NCI-H2196 (cell line): ENCODE data around the gene SEC16A.

Experiments used
- DNase-seq: peaks from one replicate; lab custom pipeline; 2025; ENCODE audit not compliant: unreplicated experiment; lab: John Stamatoyannopoulos, UW

Gene SEC16A

DNA sequence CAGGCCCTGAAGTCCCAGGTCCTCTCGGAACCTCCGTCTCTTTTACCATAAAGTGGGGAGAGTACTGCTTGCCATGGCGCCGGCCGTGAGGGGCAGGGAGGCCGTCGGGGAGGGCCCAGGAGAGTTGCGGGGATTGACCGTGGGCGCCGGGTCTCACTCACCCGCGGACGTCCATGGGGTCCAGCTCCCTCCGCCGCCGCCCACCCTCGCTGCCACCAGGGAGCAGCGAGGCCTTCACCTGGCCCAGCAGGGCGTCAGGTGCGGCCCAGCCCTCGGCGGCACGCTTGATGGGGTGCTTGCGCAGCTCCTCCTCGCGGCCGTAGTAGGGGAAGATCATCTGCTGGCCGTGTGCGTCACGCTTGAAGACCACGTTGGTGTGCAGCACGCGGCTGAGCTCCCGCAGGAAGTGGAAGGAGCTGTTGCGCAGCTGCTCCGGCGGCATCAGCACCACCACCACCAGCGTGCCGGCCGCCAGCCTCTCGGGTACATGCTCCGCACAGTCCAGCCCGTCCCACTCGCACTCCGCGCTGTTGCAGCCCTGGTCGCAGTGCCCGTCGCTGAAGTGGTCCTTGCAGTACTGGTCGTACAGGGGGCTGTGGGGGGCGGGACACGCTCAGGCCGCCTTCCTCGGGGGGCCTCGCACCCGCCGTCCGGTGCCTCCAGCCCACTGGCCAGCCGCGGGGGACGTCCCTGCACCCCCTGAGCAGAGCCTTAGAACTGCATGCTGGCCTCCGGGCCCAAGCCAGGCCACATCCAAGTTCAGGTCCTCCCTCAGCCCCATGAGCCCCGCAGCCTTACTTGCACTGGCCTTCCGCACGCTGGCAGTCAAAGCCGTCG is 21.9 kb upstream of the SEC16A start:
- DNase-seq = no peak

DNA sequence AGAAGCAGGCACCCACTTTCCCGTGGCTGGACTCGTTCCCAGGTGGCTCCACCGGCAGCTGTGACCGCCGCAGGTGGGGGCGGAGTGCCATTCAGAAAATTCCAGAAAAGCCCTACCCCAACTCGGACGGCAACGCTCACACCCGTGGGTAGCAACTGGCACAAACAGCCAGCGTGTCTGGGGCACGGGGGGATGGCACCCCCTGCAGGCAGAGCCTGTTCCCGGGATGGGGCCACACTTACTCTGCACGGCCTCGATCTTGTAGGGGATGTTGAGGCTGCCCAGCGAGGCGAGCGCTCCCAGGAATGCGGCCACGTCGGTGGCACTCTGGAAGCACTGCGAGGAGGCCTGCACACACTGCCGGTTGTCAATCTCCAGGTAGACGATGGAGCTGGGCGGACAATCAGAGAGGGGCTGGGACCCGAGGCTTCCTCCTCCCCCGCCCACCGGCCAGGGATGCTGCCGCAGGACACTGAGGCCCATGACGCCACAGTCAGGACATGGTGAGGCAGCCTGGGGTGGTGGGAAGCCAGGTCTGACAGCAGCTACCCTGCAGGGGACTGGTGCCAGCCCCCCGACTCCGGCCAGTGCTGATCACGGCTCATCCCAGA is 20.2 kb upstream of the SEC16A start:
- no peak for DNase-seq

DNA sequence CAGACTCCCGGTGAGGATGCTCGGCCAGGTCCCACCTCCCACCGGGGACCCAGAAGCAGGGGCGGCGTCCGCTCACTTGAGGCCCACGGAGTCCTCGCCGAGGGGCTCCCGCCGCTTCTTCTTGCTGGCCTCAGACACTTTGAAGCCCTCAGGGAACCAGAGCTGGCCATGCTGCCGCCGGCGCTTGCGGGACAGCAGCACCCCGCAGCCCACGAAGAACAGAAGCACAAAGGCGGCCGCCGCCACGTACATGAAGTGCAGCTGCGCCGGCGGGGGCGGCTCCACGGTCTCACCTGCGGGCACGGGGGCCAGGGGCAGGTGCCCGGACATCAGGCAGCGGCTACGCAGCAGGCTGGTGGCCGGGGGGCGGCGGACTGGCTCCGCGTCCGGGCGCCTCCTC is 19.4 kb upstream of the SEC16A start:
- DNase-seq = no peak

DNA sequence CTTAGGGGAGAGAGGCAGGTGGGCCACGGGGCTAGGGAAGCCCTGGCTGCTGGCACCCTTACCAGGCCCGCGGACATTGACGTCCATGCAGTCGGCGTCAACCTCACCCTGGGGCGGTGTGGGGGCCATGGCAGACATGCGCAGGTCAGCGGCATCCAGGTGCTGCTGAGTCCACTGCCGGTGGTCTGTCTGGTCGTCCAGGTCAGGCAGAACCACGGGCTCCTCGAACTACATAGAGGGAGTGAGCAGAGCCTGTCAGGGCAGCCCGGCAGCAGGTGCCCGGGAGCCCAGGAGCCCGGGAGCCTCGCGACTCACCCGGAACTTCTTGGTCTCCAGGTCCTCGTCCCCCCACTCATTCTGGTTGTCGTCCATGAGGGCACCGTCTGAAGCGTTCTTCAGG is 18.8 kb upstream of the SEC16A start:
- DNase-seq = no peak

DNA sequence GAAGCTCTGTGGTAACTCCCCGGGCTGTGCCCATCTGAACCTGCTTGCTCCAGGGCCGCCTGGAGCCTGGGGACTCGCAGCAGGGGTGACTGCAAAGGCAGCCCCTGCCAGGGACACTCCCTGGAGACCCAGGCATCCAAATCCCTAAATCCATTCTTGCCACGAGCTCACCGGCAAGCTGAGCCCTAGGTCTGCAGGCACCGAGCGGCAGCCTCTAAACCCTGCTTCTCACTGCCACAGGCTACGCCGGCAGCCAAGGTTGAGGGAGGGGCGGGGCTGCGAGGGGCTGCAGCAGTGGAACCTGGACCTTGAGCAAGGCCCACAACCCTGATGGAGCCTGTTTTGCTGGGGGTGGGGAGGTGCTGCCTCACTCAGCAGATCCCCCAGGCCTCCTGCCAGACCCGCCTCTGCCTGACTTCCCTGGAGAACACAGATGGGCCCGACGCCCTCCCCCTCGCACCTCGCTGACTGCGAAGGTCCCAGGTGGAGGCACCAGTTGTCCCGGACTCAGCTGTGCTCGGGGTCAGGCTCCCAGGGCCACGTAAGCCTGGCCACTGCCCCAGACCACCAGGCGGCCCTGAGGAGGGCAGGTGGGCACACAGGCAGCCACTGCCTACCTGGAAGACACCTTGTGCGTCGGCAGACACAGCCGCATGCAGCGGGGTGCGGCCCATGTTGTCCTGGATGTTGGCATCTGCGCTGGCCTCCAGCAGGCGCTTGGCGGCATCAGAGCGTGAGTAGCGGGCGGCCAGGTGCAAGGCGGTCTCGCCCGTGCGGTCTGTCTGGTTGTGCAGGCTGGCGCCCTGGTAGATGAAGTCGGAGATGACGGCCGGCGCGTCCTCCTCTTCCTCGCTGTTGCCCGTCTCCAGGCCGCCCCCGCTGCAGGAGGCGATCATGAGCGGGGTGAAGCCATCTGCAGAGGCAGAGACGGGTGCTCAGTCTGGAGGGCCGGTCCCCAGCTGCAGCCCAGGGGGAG is 17.4 kb upstream of the SEC16A start:
- DNase-seq = no peak

DNA sequence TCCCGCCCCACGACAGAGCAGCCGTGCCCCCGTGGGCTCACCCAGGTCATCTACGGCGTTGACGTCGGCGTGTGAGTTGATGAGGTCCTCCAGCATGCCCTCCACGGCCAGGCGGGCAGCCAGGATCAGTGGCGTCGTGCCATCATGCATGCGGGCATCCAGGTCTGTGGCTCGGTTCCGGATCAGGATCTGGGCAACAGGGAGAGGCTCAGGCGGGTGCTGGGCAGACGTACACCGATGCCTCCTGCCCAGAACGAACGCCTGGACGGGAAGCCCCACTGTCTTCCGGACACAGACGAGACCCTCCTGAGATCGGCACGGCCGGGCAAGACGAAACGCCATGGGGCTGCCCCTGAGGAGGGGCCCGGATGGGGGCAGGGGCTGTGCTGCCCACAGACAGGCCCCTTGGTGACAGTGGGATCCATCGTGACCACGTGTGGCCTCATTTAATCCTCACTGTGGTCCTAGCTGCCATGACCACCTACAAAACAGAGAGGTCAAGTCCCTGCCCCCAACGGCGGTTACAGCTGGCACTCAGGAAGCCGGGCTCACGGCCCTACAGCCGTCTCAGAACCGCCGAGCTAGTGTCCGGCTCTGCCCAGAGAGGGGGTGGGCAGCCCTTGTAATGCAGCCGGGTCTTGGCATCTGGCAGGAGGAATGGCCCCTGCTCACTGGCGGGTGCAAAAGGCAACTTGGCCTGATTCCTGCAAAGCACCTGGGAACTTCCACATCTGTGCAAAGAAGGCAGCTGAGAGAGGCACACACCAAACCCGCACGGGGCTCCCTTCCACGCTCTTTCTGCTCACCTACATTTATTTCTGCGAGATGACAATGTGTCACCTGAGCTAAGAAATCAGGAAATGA is 16.5 kb upstream of the SEC16A start:
- no peak for DNase-seq

DNA sequence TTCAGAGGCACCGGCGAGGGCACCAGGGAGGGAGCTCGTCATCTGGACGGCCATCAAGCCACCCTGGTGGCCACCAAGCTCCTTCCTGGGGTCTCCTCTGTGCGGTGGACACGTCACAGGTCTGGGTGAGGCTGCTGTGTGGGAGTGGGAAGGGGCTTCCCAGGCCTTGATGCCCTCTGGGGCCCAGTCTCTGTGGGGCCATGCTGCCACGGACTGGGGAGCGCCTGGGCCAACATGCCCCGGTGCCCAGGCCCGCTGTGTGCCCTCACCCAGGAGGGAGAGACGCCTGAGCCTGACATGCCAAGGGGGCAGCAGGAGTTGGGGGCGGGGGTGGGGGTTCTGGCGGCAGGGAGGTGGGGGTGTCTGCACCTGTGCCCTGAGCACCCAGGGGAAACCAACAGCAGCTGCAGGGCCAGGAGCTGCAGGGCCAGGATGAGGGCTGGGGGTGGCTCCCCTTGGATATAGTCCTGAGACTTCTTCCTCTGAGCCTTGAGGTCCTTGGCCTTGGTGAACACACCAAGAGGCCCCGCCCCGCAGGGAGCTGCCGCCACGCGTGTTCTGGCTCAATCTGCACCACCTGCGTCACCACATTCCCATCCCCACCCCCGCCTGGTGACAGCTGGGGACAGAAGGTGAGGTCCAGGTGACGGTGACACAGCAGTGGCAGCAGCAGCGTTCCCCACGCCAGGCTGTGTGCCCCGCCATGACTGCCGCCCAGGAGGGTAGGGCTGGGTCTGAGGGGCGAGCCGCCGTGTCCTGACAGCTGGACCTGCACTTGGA is 15.3 kb upstream of the SEC16A start:
- DNase-seq = no peak

DNA sequence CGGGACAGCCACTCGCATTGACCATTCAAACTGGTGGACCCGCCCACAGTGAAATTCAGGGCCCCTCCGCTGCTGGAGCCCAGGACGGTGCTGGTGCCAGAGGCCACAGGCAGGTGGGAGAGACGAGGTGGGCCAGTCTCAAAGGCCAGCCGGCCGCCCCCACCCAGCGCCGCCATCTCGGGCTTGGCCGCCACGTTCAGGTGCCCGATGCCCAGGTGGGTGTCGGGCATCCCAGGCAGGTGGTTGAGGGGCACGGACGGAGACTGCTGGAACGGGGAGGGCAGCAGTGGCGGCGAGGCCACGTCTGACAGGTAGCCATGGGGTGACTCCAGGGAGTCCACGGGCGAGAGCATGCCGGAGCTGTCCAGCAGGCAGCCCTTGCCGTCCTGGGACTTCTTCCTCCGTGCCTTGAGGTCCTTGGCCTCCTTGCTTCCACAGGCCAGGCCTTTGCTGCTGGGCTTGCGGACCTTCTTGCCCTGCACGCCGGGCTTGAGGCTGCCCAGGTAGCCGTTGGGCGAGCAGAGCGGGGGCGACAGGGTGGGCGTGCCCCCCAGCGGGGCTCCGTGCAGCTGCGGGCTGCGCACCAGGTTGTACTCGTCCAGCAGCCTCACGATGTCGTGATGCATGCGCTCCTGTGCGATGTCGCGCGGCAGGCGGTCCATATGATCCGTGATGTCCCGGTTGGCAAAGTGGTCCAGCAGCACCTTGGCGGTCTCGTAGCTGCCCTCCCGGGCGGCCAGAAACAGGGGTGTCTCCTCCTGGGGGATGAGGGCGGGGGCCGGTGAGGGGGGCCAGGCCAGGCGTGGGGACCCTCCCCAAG is 14.2 kb upstream of the SEC16A start:
- DNase-seq = no peak

DNA sequence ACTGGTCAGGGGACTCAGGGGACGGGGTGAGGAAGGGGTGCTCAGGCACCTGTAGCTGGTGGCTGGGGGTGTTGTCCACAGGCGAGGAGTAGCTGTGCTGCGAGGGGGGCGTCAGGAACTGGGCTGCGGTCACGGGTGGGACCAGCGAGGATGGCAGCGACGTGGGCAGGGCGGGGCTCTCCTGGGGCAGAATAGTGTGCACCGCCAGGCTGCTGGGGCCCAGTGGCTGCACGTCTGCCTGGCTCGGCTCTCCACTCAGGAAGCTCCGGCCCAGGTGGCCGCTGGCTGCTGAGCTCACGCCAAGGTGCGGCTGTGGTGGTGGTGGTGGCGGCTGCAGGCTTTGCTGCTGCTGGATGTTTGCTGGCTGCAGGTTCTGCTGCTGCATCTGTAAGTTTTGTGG is 13.3 kb upstream of the SEC16A start:
- no peak for DNase-seq

DNA sequence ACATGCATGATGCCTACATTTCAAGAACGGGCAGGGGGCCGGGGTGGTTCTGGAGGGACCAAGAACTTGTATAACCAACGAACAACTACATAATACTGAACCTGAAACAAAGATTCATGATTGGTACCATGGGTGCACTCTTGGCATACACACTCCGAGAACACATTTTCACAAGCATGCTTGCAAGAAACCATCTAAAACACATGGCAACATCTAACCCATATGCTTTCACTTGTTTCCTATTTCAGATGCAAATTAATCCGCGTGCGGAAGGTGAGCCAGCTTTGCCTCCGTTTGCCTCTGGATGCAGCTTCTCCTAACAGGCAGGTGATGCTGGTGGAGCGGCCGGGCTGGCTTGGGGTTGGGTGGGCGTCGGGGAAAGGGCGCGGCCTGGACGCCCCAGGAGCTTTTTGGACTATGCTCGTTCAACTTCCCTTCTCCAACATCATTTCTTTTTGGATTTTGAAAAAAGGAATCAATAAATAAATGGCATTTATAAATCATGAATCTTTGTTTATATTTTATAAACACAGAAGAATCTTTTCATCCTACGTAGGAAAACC is 12.5 kb upstream of the SEC16A start:
- DNase-seq = no peak

DNA sequence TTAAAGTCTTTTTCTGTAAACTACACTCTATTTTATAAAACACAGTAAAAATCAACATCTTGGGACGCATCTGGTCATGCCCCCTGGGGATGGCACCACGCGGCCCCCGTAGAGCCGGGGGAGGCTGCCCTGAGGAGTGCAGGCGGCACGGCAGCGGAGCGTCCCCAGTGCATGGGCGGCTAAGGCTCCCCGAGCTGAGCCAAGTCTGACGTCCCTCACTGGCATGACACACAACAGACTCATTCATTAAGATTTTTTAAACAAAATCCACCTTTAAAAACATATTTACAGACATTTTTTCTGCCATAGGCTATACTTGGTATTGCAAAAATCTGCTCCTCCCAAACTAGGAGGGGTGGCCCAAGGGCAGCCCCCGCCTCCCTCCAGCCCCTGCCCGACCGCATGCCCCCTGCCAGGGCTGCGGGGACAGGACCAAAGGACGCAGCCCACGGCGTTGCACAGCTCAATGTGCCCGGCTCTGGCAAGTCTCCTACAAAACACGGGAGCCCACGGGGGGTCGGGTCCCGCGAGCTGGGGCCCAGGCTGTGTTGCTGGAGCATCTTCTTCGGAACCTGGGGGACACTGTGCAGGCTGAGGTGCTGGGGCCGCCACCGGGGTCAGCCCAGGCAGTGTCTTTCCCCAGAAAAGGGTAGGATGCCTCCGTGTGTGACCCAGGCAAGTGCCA is 11.8 kb upstream of the SEC16A start:
- no peak for DNase-seq

DNA sequence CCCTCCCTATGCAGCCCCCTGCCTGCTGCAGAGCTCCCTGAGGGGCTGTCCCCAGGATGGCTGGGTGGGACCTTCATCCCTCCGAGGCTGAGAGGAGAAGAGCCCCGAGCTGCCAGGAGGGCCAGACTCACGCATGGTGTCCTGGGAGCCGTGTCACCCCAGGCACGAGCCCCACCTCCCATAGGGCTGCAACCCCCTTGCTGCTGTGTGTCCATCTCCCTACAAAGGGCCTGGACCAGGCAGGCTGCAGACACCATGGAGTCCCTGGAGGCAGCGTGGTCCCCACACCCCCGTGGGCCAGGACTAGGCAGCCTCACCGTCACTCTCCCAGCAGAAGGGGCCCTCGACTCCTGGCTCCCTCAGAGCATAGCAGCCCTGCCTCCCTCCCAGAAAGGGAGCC is 11.2 kb upstream of the SEC16A start:
- DNase-seq = no peak

DNA sequence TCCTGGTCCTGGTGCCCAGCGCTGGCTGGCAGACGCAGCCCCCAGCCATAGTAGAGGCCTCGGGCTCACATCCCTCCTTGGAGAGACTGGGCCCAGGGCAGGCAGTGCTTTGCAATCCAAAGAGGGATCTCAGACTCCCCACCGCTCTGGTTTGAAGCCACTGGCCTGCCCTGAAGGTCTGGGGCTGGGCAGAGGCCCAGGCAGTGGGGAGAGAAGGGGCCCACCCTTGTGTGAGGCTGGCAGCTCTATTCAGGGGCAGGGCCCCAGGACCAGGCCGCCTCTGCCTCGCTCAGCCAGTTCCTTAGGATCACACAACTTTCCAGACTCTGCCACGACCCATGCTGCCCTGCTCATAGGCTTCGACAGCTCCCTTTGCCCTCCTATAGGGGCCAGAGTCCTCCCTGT is 10.7 kb upstream of the SEC16A start:
- no peak for DNase-seq

DNA sequence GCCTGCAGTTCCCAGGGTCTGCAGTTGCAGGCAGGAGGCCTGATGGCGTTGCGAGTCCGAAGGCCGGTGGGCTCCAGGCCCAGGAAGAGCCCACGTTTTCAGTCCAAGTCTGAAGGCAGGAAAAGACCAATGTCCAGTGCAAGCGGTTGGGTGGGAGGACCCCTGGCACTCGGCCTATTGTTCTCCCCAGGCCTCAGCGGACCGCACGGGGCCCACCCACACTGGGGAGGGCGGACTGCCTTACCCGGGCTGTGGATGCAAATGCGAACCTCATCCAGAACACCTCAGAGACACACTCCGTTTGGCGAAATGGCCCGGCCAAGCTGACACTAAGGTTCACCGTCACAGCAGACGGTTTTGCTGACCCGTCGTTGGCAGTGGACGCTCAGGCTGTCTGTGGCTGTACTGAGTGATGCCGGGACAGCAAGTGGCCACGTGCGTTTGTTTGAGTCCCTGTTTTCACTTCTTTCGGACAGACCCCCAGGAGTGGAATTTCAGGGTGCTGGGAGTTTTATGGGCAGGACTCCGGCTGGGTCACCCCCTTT is 10.2 kb upstream of the SEC16A start:
- DNase-seq = no peak

DNA sequence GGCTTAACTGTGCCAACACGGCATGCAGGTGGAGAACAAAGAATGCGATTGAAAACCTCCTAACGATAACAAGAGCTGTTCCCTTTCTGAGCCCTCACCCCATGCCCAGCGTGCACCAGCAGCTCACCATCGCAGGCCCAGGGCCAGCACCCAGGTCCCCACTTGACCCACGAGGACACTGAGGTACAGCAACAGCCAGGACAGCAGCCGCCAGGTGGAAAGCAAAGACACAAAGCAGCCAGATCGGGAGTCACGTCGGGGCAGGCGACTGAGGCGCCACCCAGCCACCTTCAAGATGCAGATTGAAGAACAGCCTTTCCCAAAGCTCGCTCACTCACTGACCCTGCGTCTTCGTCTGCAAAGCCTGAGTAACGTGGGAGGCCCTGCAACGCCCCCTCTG is 6.9 kb upstream of the SEC16A start:
- no peak for DNase-seq

DNA sequence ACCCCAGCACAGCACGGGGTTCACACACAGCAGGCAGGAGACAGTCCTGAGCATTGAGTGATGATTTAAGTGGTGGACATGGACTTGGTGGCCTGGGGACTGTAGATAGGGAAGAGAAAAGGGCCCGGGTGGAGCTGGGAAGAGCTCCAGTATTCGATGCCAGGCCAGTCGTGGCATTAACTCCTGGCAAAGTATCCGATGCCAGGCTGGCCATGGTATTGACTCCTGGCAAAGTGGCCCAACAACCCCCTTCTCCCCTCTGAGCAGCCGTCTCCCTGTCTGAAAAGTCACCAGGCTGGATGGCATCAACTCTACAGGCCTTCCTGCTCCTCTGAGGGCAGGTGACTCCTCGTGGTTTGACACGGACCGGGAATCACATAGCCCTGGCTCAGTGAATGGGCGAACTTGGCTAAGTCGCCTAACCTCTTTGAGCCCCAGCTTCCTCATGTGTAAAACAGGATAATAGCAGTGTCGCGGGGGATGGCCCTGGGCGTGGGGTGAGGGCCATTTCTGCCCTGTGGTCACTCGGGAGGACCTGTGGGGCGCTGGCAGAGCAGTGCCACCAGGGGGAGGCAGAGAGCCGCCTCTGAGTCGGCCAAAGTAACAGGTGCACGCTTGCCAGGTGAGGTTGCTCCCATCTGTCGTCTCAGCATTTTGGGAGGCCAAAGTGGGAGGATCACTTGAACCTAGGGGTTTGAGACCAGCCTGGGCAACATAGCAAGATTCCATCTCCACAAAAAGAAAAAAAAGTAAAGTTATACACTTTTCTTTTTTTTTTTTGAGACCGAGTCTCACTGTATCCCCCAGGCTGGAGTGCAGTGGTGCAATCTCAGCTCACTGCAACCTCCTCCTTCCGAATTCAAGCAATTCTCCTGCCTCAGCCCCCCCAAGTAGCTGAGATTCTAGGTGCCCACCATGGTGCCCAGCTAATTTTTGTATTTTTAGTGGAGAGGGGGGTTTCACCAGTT is 5.7 kb upstream of the SEC16A start:
- DNase-seq = peak; percentile 75

DNA sequence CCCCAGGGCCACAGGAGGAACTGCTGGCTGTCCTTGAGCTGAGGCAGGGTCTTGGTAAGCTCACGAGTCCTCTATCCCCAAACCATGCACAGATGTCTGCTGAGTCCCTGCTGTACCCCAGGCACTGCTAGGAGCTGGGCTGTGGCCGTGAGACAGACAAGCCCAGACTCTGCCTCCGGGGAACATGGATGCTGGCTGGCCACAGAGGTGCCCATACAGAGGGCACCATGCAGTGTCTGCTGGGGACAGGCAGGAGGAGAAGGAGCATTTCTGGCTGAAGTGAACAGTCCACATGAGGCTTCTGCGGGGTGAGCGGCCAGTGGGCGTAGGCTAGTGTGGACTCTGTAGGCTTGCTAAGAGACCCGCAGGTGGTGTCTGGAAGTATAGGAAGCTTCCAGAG is 4.8 kb upstream of the SEC16A start:
- no peak for DNase-seq
